ENCODE data around the gene AFAP1L2. TPM values are rescaled to one million over a fixed set of nuclear protein-coding genes. Genes with fewer than 3 reads are reported as not detected.

The AFAP1L2 gene
- total RNA-seq, 2 experiments from 2014 or later = 0.36 to 0.50 TPM

DNA sequence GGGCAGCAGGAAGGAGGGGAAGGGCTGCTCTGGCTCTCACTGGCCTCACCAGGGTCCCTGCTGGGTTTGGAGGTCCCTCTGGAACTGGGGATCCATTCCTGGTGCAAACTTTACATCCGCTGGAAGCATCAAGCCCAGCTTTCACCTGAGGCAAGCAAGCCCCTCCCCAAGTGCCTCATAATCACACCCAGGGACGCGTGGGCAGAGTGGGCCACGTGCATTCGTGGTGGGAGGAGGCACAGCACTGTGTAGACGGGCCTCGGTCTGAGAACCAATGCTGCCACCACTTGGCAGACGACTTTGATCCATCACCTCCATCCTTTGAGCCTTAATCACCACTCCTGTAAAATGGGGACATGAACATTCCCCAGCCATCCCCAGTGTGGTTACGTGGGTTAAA, 91.2 kb downstream of the AFAP1L2 start:
- Mint-ChIP-seq H3K4me1 (ENCODE audit: low read depth) (no peaks in the 10 kb centered on the region), H3K9me3 (no peaks in the 10 kb centered on the region), H3K27ac (no peak overlapping the region), H3K36me3 (ENCODE audit: low read depth) (no peaks in the 10 kb centered on the region), H3K27me3 (no peaks in the 10 kb centered on the region), H3K4me3 (no peak overlapping the region)
- ChIA-PET CTCF (interaction anchor here (1.0 kb wide), 1 partner anchor 10 kb away, joined by 3 read pairs; no protein-coding TSS in a partner anchor), POLR2A (no interaction called here)
- DNase-seq = no peak
- TF ChIP-seq, protein P1, sequence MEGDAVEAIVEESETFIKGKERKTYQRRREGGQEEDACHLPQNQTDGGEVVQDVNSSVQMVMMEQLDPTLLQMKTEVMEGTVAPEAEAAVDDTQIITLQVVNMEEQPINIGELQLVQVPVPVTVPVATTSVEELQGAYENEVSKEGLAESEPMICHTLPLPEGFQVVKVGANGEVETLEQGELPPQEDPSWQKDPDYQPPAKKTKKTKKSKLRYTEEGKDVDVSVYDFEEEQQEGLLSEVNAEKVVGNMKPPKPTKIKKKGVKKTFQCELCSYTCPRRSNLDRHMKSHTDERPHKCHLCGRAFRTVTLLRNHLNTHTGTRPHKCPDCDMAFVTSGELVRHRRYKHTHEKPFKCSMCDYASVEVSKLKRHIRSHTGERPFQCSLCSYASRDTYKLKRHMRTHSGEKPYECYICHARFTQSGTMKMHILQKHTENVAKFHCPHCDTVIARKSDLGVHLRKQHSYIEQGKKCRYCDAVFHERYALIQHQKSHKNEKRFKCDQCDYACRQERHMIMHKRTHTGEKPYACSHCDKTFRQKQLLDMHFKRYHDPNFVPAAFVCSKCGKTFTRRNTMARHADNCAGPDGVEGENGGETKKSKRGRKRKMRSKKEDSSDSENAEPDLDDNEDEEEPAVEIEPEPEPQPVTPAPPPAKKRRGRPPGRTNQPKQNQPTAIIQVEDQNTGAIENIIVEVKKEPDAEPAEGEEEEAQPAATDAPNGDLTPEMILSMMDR (IDR thresholded peaks at IDR 0.05) = no peak
- intact Hi-C loops (cut with DNase I, micrococcal nuclease) = no loop called here
- H3K4me3 ChIP-seq (ENCODE audit: low read length) = no peak overlapping the region
- H3K36me3 ChIP-seq (ENCODE audit: insufficient read depth, low read length) = no peaks in the 10 kb centered on the region
- H3K27ac ChIP-seq (ENCODE audit: low read depth in 1 of 2, low read length in 2 of 2) = no peak overlapping the region
- no peak for ATAC-seq (ENCODE audit: poor library complexity)
- H3K9me3 ChIP-seq (ENCODE audit: control insufficient read depth in 1 of 2, insufficient read depth in 1 of 2, low read length in 2 of 2) = peaks cover 0 to 5% of the 10 kb centered on the region in 2 experiments
- no peaks in the 10 kb centered on the region for H3K4me1 ChIP-seq (ENCODE audit: insufficient read depth, low read length)
- no peaks in the 10 kb centered on the region for H3K27me3 ChIP-seq (ENCODE audit: control insufficient read depth in 1 of 2, insufficient read depth in 2 of 2, low read length in 2 of 2)

DNA sequence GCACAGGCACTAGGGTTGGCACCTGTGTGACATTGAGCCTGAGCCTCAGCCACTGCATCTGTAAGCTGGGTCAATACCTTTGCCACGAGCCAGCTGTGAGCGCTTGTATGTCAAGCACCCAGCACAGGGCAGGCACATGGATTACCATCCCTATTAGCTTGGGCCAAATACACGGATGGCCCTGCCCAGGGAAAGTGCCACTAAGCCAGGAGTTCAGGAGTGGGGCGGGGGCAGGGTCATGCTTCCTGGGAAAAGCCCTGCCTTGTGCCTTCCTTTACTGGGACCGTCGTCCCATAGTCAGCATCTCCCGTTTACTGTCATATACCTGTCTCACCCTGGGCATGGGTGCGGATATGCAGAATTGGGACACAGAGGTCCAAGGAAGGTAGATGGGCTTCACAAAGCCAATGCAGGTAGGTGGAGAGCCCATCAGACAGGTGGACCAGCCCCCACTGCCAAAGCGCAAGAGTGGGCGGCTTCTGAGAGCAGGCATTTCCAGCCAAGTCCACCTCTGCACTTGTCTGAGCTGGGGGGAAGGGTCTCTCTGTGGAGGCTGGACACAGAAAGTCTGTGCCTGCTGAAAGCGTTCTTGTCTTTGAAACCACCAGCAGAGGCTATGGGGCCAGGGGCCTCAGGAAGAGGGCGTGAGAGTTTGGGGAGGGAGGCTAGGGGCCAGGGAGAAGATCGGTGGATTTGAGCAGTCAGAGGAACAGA, 92.6 kb downstream of the AFAP1L2 start:
- CTCF ChIA-PET = no interaction called here

DNA sequence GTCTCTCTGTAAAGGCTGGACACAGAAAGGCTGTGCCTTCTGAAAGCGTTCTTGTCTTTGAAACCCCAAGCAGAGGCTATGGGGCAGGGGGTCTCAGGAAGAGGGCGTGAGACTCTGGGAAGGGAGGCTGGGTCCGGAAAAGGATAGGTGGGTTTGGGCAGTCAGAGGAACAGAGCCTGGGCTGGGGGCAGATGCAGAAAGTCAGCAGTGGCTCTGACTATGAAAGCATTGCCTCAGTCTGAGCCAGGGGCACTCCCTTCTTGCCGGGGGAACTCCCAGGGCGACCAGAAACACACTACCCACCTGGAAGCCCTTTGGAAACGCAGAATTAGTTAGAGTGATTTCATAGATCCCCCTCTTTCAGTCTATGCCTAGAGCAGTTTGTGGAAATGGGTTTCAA, 93.3 kb downstream of the AFAP1L2 start:
- ChIA-PET POLR2A (no interaction called here), CTCF (no interaction called here)
- H3K27me3 Mint-ChIP-seq = no peaks in the 10 kb centered on the region
- Histone ChIP-seq H3K9me3 (ENCODE audit: control insufficient read depth in 1 of 2, insufficient read depth in 1 of 2, low read length in 2 of 2) (peaks cover 0 to 5% of the 10 kb centered on the region in 2 experiments), H3K4me1 (ENCODE audit: insufficient read depth, low read length) (no peaks in the 10 kb centered on the region), H3K27me3 (ENCODE audit: control insufficient read depth in 1 of 2, insufficient read depth in 2 of 2, low read length in 2 of 2) (no peaks in the 10 kb centered on the region), H3K36me3 (ENCODE audit: insufficient read depth, low read length) (no peaks in the 10 kb centered on the region), H3K4me3 (ENCODE audit: low read length) (no peak overlapping the region), H3K27ac (ENCODE audit: low read depth in 1 of 2, low read length in 2 of 2) (no peak overlapping the region)
- DNase-seq (no peak), ATAC-seq (ENCODE audit: poor library complexity) (no peak)
- no peak overlapping the region for H3K27ac Mint-ChIP-seq
- H3K36me3 Mint-ChIP-seq (ENCODE audit: low read depth) = no peaks in the 10 kb centered on the region
- no peaks in the 10 kb centered on the region for H3K4me1 Mint-ChIP-seq (ENCODE audit: low read depth)
- no peak overlapping the region for H3K4me3 Mint-ChIP-seq
- TF ChIP-seq, protein P1 (IDR thresholded peaks at IDR 0.05) = no peak
- intact Hi-C loops (cut with DNase I, micrococcal nuclease) = no loop called here
- H3K9me3 Mint-ChIP-seq = no peaks in the 10 kb centered on the region

More for the DNA sequence above, 92.6 kb downstream of the AFAP1L2 start:
- Mint-ChIP-seq H3K27me3 (no peaks in the 10 kb centered on the region), H3K4me1 (ENCODE audit: low read depth) (no peaks in the 10 kb centered on the region), H3K27ac (no peak overlapping the region), H3K36me3 (ENCODE audit: low read depth) (no peaks in the 10 kb centered on the region), H3K4me3 (no peak overlapping the region), H3K9me3 (no peaks in the 10 kb centered on the region)
- H3K4me3 ChIP-seq (ENCODE audit: low read length) = no peak overlapping the region
- H3K27me3 ChIP-seq (ENCODE audit: control insufficient read depth in 1 of 2, insufficient read depth in 2 of 2, low read length in 2 of 2) = no peaks in the 10 kb centered on the region
- ATAC-seq (ENCODE audit: poor library complexity) (no peak), DNase-seq (no peak)
- H3K27ac ChIP-seq (ENCODE audit: low read depth in 1 of 2, low read length in 2 of 2) = no peak overlapping the region
- POLR2A ChIA-PET = no interaction called here
- no peaks in the 10 kb centered on the region for H3K36me3 ChIP-seq (ENCODE audit: insufficient read depth, low read length)
- TF ChIP-seq, protein P1 (IDR thresholded peaks at IDR 0.05) = no peak
- peaks cover 0 to 5% of the 10 kb centered on the region in 2 experiments for H3K9me3 ChIP-seq (ENCODE audit: control insufficient read depth in 1 of 2, insufficient read depth in 1 of 2, low read length in 2 of 2)
- intact Hi-C loops (cut with DNase I, micrococcal nuclease) = no loop called here
- H3K4me1 ChIP-seq (ENCODE audit: insufficient read depth, low read length) = no peaks in the 10 kb centered on the region
